ENCODE measurements around the gene LDLRAD3.

The LDLRAD3 gene

DNA sequence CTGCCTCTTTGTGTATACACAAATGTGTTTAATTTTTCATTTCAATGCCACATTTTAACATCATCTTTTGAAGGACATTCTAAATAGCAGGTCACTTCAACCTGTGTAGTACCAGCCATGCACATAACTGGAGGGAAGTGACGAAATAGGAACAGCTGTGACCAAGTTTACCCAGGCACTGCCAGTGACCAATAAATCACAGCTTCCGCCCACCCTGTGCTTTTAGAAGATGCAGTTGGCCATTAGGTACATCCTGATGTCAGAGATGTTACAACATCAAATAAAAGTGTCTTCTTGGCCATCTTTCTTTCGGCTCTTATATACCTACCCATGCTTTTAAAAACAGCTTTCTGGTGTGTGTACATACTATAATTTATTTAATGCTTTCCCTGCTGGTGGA lies 7.8 kb downstream of the LDLRAD3 start:
- POLR2A ChIA-PET: no interaction called here
- 80% methylated on average over 1 of the region's 3 CpGs for WGBS (ENCODE audit: insufficient coverage)

DNA sequence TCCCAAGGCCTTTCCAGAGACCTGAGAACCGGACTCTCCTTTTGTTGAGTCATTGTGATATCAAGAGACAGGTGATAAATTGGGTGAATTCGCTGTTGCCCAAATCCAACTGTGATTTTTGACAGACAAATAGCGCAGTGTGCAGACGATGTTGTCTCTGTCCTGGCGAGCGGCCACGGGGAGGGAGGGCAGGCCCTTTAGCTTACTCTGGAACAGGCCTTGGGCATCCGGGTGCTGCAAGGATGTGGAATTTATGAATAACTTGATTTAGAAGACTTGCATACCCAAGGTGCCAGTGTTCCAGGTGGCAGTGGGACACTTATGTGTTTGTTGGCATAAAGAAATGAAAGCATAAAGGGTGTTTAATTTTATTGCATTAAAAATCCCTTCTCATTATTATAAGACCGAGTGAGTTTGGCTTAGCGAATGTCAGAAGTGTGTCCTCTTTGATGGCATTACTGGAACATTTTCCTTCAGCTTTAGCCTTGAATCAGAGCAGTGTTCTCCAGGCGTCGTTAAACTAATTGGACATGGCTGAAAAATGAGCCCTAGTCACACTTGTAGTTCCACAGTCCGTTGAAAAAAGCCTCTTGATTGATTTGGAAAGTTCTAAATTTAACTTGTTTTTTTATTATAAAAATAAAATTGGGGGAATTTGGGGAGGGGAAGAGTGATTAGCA lies 9.4 kb downstream of the LDLRAD3 start:
- WGBS (ENCODE audit: insufficient coverage): 89% methylated on average over 10 of the region's 13 CpGs
- Histone ChIP-seq H3K27me3 (replicated peaks in 2 of 5; ENCODE audit: control insufficient read depth in 4 of 5, insufficient read depth in 5 of 5, low read length in 4 of 5) (peaks cover 0 to 10% (median 0%) of the 10 kb centered on the region in 5 experiments), H3K4me1 (ENCODE audit: control extremely low read depth in 1 of 4, control insufficient read depth in 4 of 4, insufficient read depth in 4 of 4, low read length in 3 of 4) (no peaks in the 10 kb centered on the region), H3K27ac (ENCODE audit: insufficient read depth in 1 of 2, low read depth in 1 of 2, low read length in 2 of 2, poor library complexity in 1 of 2, severe bottlenecking in 2 of 2) (no peak overlapping the region), H3K4me3 (ENCODE audit: control insufficient read depth in 1 of 7, extremely low read depth in 1 of 7, insufficient read depth in 4 of 7, low read depth in 2 of 7, low read length in 6 of 7) (no peak overlapping the region), H3K36me3 (ENCODE audit: control insufficient read depth in 4 of 4, insufficient read depth in 4 of 4, low read length in 3 of 4) (no peaks in the 10 kb centered on the region), H3K9me3 (ENCODE audit: control extremely low read depth in 1 of 5, control insufficient read depth in 4 of 5, insufficient read depth in 2 of 5, low read depth in 1 of 5, low read length in 4 of 5) (no peaks in the 10 kb centered on the region)
- DNase-seq: no peak
- ChIA-PET CTCF (interaction anchor here (1.1 to 1.3 kb wide), 2 partner anchors 52 to 135 kb away, joined by 3 to 4 read pairs; no protein-coding TSS in a partner anchor), POLR2A (no interaction called here)

More for the DNA sequence above, 7.8 kb downstream of the LDLRAD3 start:
- peak in 2 of 3 donors; percentile 5 to 19 for DNase-seq
- CTCF ChIA-PET: no interaction called here
- Histone ChIP-seq H3K4me3 (ENCODE audit: control insufficient read depth in 1 of 7, extremely low read depth in 1 of 7, insufficient read depth in 4 of 7, low read depth in 2 of 7, low read length in 6 of 7) (no peak overlapping the region), H3K36me3 (ENCODE audit: control insufficient read depth in 4 of 4, insufficient read depth in 4 of 4, low read length in 3 of 4) (no peaks in the 10 kb centered on the region), H3K9me3 (ENCODE audit: control extremely low read depth in 1 of 5, control insufficient read depth in 4 of 5, insufficient read depth in 2 of 5, low read depth in 1 of 5, low read length in 4 of 5) (no peaks in the 10 kb centered on the region), H3K27ac (ENCODE audit: insufficient read depth in 1 of 2, low read depth in 1 of 2, low read length in 2 of 2, poor library complexity in 1 of 2, severe bottlenecking in 2 of 2) (no peak overlapping the region), H3K4me1 (ENCODE audit: control extremely low read depth in 1 of 4, control insufficient read depth in 4 of 4, insufficient read depth in 4 of 4, low read length in 3 of 4) (no peaks in the 10 kb centered on the region), H3K27me3 (replicated peaks in 2 of 5; ENCODE audit: control insufficient read depth in 4 of 5, insufficient read depth in 5 of 5, low read length in 4 of 5) (peaks cover 0 to 10% (median 0%) of the 10 kb centered on the region in 5 experiments)

DNA sequence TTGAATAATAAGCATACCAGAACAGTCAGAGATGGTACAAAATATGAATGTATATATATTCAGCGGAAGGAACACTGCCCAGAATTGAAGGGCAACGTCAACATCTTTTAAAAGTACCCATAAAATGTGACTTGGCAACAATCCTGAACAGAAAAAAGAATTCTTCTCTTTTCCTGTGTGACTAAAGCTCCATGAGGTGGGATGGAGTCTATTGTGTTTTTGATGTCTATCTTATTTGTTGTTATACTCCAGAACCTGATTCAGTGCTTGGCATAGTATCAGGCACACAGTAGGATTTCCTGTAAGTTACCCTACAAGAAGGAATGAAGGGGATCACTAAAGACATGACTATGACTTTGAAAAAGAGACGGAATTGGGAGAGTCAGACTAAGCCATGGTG lies 10.3 kb downstream of the LDLRAD3 start:
- H3K27me3 ChIP-seq (replicated peaks in 2 of 5; ENCODE audit: control insufficient read depth in 4 of 5, insufficient read depth in 5 of 5, low read length in 4 of 5): peaks cover 0 to 5% (median 0%) of the 10 kb centered on the region in 5 experiments
- 94% methylated on average over 1 of the region's 3 CpGs for WGBS (ENCODE audit: insufficient coverage)
- no peak overlapping the region for H3K4me3 ChIP-seq (ENCODE audit: control insufficient read depth in 1 of 7, extremely low read depth in 1 of 7, insufficient read depth in 4 of 7, low read depth in 2 of 7, low read length in 6 of 7)
- no peaks in the 10 kb centered on the region for H3K36me3 ChIP-seq (ENCODE audit: control insufficient read depth in 4 of 4, insufficient read depth in 4 of 4, low read length in 3 of 4)
- no peak for DNase-seq
- no peaks in the 10 kb centered on the region for H3K4me1 ChIP-seq (ENCODE audit: control extremely low read depth in 1 of 4, control insufficient read depth in 4 of 4, insufficient read depth in 4 of 4, low read length in 3 of 4)
- no peak overlapping the region for H3K27ac ChIP-seq (ENCODE audit: insufficient read depth in 1 of 2, low read depth in 1 of 2, low read length in 2 of 2, poor library complexity in 1 of 2, severe bottlenecking in 2 of 2)
- CTCF ChIA-PET: interaction anchor here (0.6 to 1.3 kb wide), 2 partner anchors 62 to 136 kb away, joined by 3 to 4 read pairs; no protein-coding TSS in a partner anchor
- no peaks in the 10 kb centered on the region for H3K9me3 ChIP-seq (ENCODE audit: control extremely low read depth in 1 of 5, control insufficient read depth in 4 of 5, insufficient read depth in 2 of 5, low read depth in 1 of 5, low read length in 4 of 5)
- POLR2A ChIA-PET: no interaction called here

DNA sequence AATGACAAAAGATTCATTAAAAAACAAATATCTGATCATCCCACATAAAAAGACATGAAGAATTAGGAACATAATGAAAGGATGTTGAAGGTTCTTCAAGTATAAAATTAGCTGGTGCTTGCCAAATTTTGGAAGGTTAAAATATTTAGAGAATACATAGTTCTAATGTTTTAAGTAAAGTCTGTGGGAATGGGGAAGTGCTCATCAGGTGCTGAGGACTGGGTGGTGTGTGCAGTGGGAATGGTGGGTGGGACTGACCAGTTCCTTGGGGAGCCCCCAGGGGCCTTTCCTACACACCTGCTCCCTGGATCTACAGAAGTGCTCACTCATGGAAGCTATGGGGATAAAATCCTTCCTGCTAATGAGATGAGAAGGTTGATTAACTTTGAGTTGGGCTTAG lies 11.8 kb downstream of the LDLRAD3 start:
- no peak overlapping the region for H3K4me3 ChIP-seq (ENCODE audit: control insufficient read depth in 1 of 7, extremely low read depth in 1 of 7, insufficient read depth in 4 of 7, low read depth in 2 of 7, low read length in 6 of 7)
- no peak overlapping the region for H3K27ac ChIP-seq (ENCODE audit: insufficient read depth in 1 of 2, low read depth in 1 of 2, low read length in 2 of 2, poor library complexity in 1 of 2, severe bottlenecking in 2 of 2)
- H3K36me3 ChIP-seq (ENCODE audit: control insufficient read depth in 4 of 4, insufficient read depth in 4 of 4, low read length in 3 of 4): no peaks in the 10 kb centered on the region
- POLR2A ChIA-PET: no interaction called here
- H3K27me3 ChIP-seq (replicated peaks in 2 of 5; ENCODE audit: control insufficient read depth in 4 of 5, insufficient read depth in 5 of 5, low read length in 4 of 5): no peaks in the 10 kb centered on the region
- DNase-seq: no peak
- no peaks in the 10 kb centered on the region for H3K9me3 ChIP-seq (ENCODE audit: control extremely low read depth in 1 of 5, control insufficient read depth in 4 of 5, insufficient read depth in 2 of 5, low read depth in 1 of 5, low read length in 4 of 5)
- CTCF ChIA-PET: no interaction called here
- no peaks in the 10 kb centered on the region for H3K4me1 ChIP-seq (ENCODE audit: control extremely low read depth in 1 of 4, control insufficient read depth in 4 of 4, insufficient read depth in 4 of 4, low read length in 3 of 4)

DNA sequence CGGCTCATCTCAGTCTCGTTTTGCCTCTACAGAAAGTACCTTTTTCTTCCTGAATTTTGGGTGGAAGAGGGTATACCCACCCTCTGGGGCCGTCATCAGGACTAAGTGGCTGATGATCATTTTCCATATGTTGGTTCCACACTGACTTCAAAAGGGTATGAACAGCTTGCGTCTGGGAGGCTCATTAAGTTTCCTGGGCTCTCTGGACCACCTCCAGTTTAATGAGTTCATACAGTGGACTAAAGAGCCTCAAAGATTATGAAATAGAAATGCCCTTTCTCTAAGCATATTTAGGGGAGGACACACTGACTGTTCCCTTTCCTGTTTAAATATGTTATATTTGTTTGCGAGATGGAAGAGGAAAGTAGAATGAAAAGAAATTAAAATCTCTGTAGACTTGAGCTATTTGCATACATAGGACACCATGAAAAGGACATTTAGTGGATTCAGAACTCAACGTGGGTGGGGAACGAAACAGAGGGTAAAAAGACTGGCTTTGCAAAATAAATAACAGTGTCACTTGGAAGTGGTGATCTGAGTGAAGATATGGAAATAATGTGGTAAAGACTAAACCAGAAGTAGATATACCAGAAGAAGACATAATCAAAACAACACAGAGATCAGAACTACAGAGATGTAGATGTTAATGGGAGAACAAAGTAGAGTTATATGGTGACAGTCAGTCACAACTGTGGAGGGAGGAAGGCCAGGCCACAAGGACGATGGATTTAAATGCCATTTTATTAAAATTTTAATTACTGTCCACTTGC lies 18.7 kb downstream of the LDLRAD3 start:
- peaks cover 0 to 1% (median 0%) of the 10 kb centered on the region in 5 experiments for H3K27me3 ChIP-seq (replicated peaks in 2 of 5; ENCODE audit: control insufficient read depth in 4 of 5, insufficient read depth in 5 of 5, low read length in 4 of 5)
- no peak for DNase-seq
- CTCF ChIA-PET: no interaction called here
- POLR2A ChIA-PET: no interaction called here
- no peaks in the 10 kb centered on the region for H3K36me3 ChIP-seq (ENCODE audit: control insufficient read depth in 4 of 4, insufficient read depth in 4 of 4, low read length in 3 of 4)
- H3K9me3 ChIP-seq (ENCODE audit: control extremely low read depth in 1 of 5, control insufficient read depth in 4 of 5, insufficient read depth in 2 of 5, low read depth in 1 of 5, low read length in 4 of 5): peaks cover 0 to 4% (median 0%) of the 10 kb centered on the region in 5 experiments
- no peaks in the 10 kb centered on the region for H3K4me1 ChIP-seq (ENCODE audit: control extremely low read depth in 1 of 4, control insufficient read depth in 4 of 4, insufficient read depth in 4 of 4, low read length in 3 of 4)
- 100% methylated on average over 5 of the region's 8 CpGs for WGBS (ENCODE audit: insufficient coverage)
- H3K4me3 ChIP-seq (ENCODE audit: control insufficient read depth in 1 of 7, extremely low read depth in 1 of 7, insufficient read depth in 4 of 7, low read depth in 2 of 7, low read length in 6 of 7): no peak overlapping the region
- H3K27ac ChIP-seq (ENCODE audit: insufficient read depth in 1 of 2, low read depth in 1 of 2, low read length in 2 of 2, poor library complexity in 1 of 2, severe bottlenecking in 2 of 2): no peak overlapping the region

DNA sequence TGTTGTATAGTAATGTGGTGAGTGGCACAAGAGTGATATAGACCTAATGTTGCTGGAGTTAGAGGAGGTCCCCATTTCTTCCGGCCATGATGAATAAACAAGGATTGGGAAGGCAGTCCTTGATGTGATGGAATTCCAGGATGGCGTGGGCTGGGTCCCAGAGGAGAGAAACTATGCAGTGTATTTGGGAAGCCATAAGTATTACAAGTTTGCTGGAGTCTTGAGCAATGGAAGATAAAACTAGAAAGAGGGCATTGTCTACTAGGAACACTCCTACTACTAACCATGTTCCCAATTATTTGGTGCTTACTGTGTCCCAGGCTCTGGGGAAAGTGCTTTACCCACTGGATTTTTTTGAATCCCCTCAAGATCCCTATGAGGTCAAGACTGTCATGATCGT lies 20.0 kb downstream of the LDLRAD3 start:
- no peak overlapping the region for H3K4me3 ChIP-seq (ENCODE audit: control insufficient read depth in 1 of 7, extremely low read depth in 1 of 7, insufficient read depth in 4 of 7, low read depth in 2 of 7, low read length in 6 of 7)
- ChIA-PET POLR2A (no interaction called here), CTCF (no interaction called here)

DNA sequence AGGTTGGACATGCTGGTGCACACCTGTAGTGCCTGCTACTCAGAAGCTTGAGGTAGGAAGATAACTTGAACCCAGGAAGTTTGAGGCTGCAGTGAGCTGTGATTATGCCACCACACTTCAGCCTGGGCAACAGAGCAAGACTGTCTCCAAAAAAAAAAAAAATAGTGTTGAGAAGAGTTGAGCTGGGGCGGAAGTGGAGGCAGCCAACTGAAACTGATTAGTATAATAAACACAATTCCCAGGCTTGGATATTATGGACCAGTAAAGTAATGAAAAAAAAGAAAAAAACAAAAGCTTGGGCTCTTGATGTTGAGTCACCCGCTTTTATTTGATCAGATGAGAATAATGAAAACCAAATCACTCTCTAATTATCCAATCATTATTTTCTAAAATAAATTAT lies 21.0 kb downstream of the LDLRAD3 start:
- Histone ChIP-seq H3K4me3 (ENCODE audit: control insufficient read depth in 1 of 7, extremely low read depth in 1 of 7, insufficient read depth in 4 of 7, low read depth in 2 of 7, low read length in 6 of 7) (no peak overlapping the region), H3K27me3 (replicated peaks in 2 of 5; ENCODE audit: control insufficient read depth in 4 of 5, insufficient read depth in 5 of 5, low read length in 4 of 5) (peaks cover 0 to 1% (median 0%) of the 10 kb centered on the region in 5 experiments), H3K36me3 (ENCODE audit: control insufficient read depth in 4 of 4, insufficient read depth in 4 of 4, low read length in 3 of 4) (no peaks in the 10 kb centered on the region), H3K9me3 (ENCODE audit: control extremely low read depth in 1 of 5, control insufficient read depth in 4 of 5, insufficient read depth in 2 of 5, low read depth in 1 of 5, low read length in 4 of 5) (peaks cover 0 to 4% (median 0%) of the 10 kb centered on the region in 5 experiments), H3K4me1 (ENCODE audit: control extremely low read depth in 1 of 4, control insufficient read depth in 4 of 4, insufficient read depth in 4 of 4, low read length in 3 of 4) (no peaks in the 10 kb centered on the region), H3K27ac (ENCODE audit: insufficient read depth in 1 of 2, low read depth in 1 of 2, low read length in 2 of 2, poor library complexity in 1 of 2, severe bottlenecking in 2 of 2) (no peak overlapping the region)
- DNase-seq: no peak
- ChIA-PET CTCF (no interaction called here), POLR2A (no interaction called here)
- WGBS (ENCODE audit: insufficient coverage): no CpG with 5 or more reads among the region's 2 CpGs

More for the DNA sequence above, 20.0 kb downstream of the LDLRAD3 start:
- Histone ChIP-seq H3K36me3 (ENCODE audit: control insufficient read depth in 4 of 4, insufficient read depth in 4 of 4, low read length in 3 of 4) (no peaks in the 10 kb centered on the region), H3K4me1 (ENCODE audit: control extremely low read depth in 1 of 4, control insufficient read depth in 4 of 4, insufficient read depth in 4 of 4, low read length in 3 of 4) (no peaks in the 10 kb centered on the region), H3K9me3 (ENCODE audit: control extremely low read depth in 1 of 5, control insufficient read depth in 4 of 5, insufficient read depth in 2 of 5, low read depth in 1 of 5, low read length in 4 of 5) (peaks cover 0 to 4% (median 0%) of the 10 kb centered on the region in 5 experiments), H3K27ac (ENCODE audit: insufficient read depth in 1 of 2, low read depth in 1 of 2, low read length in 2 of 2, poor library complexity in 1 of 2, severe bottlenecking in 2 of 2) (no peak overlapping the region), H3K27me3 (replicated peaks in 2 of 5; ENCODE audit: control insufficient read depth in 4 of 5, insufficient read depth in 5 of 5, low read length in 4 of 5) (peaks cover 0 to 1% (median 0%) of the 10 kb centered on the region in 5 experiments)
- no peak for DNase-seq
- 100% methylated on average over 3 of the region's 3 CpGs for WGBS (ENCODE audit: insufficient coverage)

Measured in common myeloid progenitor, CD34-positive (primary cell).